Lower lobe of right lung (tissue), 2 donors: ENCODE data around the gene NXPH2. TPM values are rescaled to one million over a fixed set of nuclear protein-coding genes. Genes with fewer than 3 reads are reported as not detected.

ENCODE experiments used
- ATAC-seq, 2 donors: fragments of 200-7000 bp; cut with Tn5 transposase; one replicate each; pipeline ENCODE4 v1.9.1; 2020 to 2022; ENCODE audit warnings: mild to moderate bottlenecking in 2 of 2, moderate library complexity in 2 of 2
- DNase-seq: peaks from one replicate; pipeline ENCODE4 v3.0.0-alpha.2; 2020
- H3K27ac ChIP-seq: fragments of 200-600 bp; one replicate; pipeline ENCODE4 v1.8.0; 2022
- H3K27me3 ChIP-seq: fragments of 200-600 bp; one replicate; pipeline ENCODE4 v1.8.0; 2022; ENCODE audit warnings: low read depth
- H3K36me3 ChIP-seq: fragments of 200-600 bp; one replicate; pipeline ENCODE4 v1.8.0; 2022; ENCODE audit warnings: mild to moderate bottlenecking
- H3K4me1 ChIP-seq: fragments of 200-600 bp; one replicate; pipeline ENCODE4 v1.8.0; 2022
- H3K4me3 ChIP-seq: fragments of 200-600 bp; one replicate; pipeline ENCODE4 v1.8.0; 2022; ENCODE audit warnings: mild to moderate bottlenecking
- H3K9me3 ChIP-seq: fragments of 200-600 bp; one replicate; pipeline ENCODE4 v1.8.0; 2022
- CTCF ChIP-seq: fragments of 200-600 bp; IDR thresholded peaks from one replicate; pipeline ENCODE4 v1.8.0; 2022; ENCODE audit warnings: antibody characterized with exemption, mild to moderate bottlenecking
- intact Hi-C: fragments of 100-400 bp; cut with DNase I; formaldehyde crosslinking; loops from one replicate; pipeline ENCODE4 v1.11.0; 2022
- total RNA-seq: library from RNA; stranded (reverse); fragmentation: NEBNext Ultra II Directional; extraction: Animal tissue kit (Norgen Biotek cat#: 25700); gene quantifications from one replicate; pipeline ENCODE4 v1.2.1, GENCODE V29; 2021
- donor health status: DM: no; HTN: yes; CAD: no; lungs with severe emphysema.

NXPH2 gene
- total RNA-seq, 1 donor from 2014 or later: not detected

- Histone ChIP-seq H3K4me3 (no peak overlapping the region), H3K9me3 (no peaks in the 10 kb centered on the region), H3K27me3 (no peaks in the 10 kb centered on the region), H3K36me3 (no peaks in the 10 kb centered on the region), H3K4me1 (peaks cover 5% of the 10 kb centered on the region), H3K27ac (no peak overlapping the region)
- TF ChIP-seq CTCF: no peak
- intact Hi-C loops: no loop called here
- no peak for DNase-seq
- ATAC-seq: no peak
Observed at GRCh38 chr2:138711812-138712211, 68.4 kb downstream of the NXPH2 start.

GRCh38 chr2:138708682-138709241 is 71.4 kb downstream of the NXPH2 start:
- no peak for TF ChIP-seq CTCF
- Histone ChIP-seq H3K9me3 (no peaks in the 10 kb centered on the region), H3K4me1 (peaks cover 5% of the 10 kb centered on the region), H3K27me3 (no peaks in the 10 kb centered on the region), H3K4me3 (no peak overlapping the region), H3K27ac (no peak overlapping the region), H3K36me3 (no peaks in the 10 kb centered on the region)
- DNase-seq: no peak
- no peak for ATAC-seq
- intact Hi-C loops: no loop called here

GRCh38 chr2:138707392-138708074 is 72.7 kb downstream of the NXPH2 start:
- DNase-seq (no peak), ATAC-seq (peak in 1 of 2 donors; percentile 36)
- intact Hi-C loops: no loop called here
- Histone ChIP-seq H3K9me3 (no peaks in the 10 kb centered on the region), H3K27me3 (no peaks in the 10 kb centered on the region), H3K4me1 (peaks cover 5% of the 10 kb centered on the region), H3K4me3 (no peak overlapping the region), H3K36me3 (no peaks in the 10 kb centered on the region), H3K27ac (no peak overlapping the region)
- TF ChIP-seq CTCF: no peak

GRCh38 chr2:138703242-138703641 is 76.9 kb downstream of the NXPH2 start:
- Histone ChIP-seq H3K4me3 (no peak overlapping the region), H3K4me1 (no peaks in the 10 kb centered on the region), H3K27me3 (no peaks in the 10 kb centered on the region), H3K27ac (no peak overlapping the region), H3K9me3 (no peaks in the 10 kb centered on the region), H3K36me3 (no peaks in the 10 kb centered on the region)
- no peak for TF ChIP-seq CTCF
- DNase-seq (no peak), ATAC-seq (no peak)
- intact Hi-C loops: no loop called here

- DNase-seq (no peak), ATAC-seq (no peak)
- no peak for TF ChIP-seq CTCF
- no peak overlapping the region for H3K27ac ChIP-seq
- no peaks in the 10 kb centered on the region for H3K4me1 ChIP-seq
- no peaks in the 10 kb centered on the region for H3K36me3 ChIP-seq
- H3K4me3 ChIP-seq: no peak overlapping the region
- intact Hi-C loops: no loop called here
- no peaks in the 10 kb centered on the region for H3K27me3 ChIP-seq
- no peaks in the 10 kb centered on the region for H3K9me3 ChIP-seq
Observed at GRCh38 chr2:138700716-138701115, 79.5 kb downstream of the NXPH2 start.
